Posterior cingulate gyrus (tissue), 11 donors: ENCODE measurements around the gene WDR90.
A peak's percentile ranks its signal among the peaks of the same experiment; 100 is the strongest.
"Not testable (repeated sequence)": the region's sequence is repeated elsewhere in the genome, so short reads cannot be mapped to it uniquely, and the experiment has no call there.

Experiments used
- DNase-seq, 10 donors: peaks; one replicate each; pipeline versions ENCODE4 v3.0.0 to v3.0.0-alpha.2; 2020 to 2021; ENCODE audit warnings: mixed read lengths in 3 of 10
- intact Hi-C: fragments of 100-400 bp; cut with DNase I; formaldehyde crosslinking; loops from one replicate; pipeline ENCODE4 v1.15.1; 2023

The WDR90 gene

DNA sequence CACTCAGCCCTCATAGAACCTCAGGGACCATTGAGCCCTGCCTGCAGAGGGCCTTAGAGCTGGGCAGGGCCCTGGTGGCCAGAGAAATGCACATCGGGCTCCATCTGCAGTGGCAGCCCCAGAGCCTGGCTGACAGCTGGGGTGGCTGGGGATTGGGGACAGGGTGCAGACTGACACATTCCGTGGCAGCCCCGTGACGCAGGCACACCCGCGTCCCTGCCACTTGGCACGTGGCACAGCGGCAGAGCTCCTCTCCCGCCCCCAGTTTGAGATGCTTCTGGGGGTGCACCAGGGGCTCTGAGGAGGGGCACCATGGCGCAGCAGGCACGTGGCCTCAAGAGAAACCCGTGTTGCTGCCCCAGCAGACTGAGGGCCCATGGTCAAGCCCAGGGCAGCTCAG lies 54.2 kb downstream of the WDR90 start:
- DNase-seq, result peak in 4 of 10 donors; percentile 53 to 92 (median 83)
- intact Hi-C loops, result no loop called here

DNA sequence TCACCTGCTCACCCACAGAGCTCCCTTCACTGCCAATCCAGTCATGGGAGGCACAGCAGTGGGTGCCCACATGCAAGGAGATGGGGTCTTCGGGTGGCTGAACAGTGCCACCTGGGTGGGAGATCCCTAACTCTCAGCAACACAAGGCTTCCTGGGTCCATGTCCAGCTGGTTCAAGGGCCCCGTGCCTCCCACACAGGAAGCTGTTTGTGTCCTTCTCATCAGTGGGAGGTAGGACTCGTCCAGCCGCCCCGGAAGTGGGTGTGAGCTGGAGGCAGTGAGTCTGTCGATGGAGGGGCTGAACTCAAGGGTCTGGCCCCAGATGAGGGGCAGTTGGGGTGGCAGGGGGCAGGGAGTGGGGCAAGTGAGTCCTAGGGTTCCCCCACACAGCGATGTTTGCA lies 54.9 kb downstream of the WDR90 start:
- intact Hi-C loops, result no loop called here

DNA sequence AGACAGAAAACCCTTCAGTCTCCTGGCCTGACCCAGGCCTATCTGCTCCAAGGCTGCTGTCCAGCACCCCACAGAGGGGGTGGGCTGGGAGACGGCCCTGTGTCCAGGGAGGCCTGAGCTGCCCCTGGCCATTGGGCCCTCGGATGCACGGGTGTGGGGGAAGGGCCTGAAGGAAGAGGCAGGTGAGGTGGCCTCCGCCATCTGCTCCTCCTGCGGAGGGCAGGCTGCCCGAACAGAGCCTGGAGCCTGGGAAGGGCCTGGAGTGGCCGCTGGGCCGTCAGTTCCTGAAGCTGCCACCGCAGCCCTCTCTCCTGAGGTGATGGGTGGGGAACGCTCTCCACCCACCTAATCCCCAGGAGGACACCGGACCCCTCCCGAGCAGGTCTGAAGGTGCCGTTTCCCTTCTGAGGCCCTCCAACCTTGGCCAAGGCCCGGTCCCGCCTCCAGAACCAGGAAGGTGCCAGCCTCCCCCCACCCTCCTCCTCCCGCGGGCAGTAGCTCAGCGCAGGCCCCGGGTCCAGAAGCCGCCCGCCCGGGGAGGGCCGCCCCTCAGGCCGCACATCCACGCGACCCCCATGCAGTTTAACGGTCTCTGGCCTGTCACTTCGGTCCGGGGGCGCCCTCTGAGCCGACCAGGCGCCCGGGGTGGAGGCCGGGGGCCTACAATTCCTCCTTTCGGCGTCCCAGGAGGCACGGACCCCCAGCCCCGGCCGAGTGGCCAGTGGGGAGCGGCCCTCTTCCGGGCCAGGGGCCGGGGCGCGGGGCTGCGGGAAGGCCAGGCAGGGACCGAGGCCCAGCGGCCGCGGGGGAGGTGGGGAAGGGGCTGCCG lies 55.6 kb downstream of the WDR90 start:
- intact Hi-C loops, result no loop called here
- no peak for DNase-seq

More for the DNA sequence above, 54.9 kb downstream of the WDR90 start:
- no peak for DNase-seq

DNA sequence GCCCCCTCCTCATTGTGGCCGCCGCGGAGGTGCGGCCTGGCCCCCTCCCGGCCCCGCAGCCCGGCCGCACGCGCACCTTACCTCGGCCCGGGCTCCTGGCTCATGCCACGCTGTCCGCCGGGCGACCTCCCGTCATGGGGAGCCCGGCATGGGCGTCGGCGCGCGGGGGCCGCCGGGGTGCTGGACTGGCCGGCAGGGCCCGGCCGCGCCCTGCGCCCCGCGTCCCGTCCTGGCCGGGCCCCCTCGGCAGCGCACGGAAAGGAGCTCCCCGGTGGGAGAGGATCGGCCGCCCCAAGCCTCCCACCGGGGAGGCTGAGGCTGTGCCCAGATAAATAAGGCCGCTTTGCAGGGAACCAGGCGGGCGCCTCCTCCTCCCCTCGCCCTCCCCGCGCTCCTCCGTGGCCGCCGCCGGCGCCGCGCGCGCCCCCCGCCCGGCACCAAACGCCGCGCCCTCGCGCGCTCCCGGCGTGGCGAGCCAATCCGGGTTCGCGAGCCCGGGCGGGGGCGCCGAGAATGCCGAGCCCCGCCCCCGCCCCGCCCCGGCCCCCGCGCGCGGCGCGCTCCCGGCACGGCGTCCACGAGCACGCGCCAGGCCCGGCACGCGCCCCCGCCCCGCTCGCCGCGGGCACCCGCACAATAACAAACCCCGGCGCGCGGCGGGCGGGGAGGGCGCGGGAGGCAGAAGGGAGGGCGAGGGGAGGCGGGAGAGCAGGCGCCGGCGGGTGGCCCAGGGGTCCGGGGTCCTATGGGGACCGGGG lies 56.4 kb downstream of the WDR90 start, which contains the start of gene FBXL16:
Gene FBXL16 (minus strand): TSS at position 371 of the 758 bp plus-strand sequence. CDS start 8,396 bp downstream, outside the sequence.
- intact Hi-C loops, result no loop called here

DNA sequence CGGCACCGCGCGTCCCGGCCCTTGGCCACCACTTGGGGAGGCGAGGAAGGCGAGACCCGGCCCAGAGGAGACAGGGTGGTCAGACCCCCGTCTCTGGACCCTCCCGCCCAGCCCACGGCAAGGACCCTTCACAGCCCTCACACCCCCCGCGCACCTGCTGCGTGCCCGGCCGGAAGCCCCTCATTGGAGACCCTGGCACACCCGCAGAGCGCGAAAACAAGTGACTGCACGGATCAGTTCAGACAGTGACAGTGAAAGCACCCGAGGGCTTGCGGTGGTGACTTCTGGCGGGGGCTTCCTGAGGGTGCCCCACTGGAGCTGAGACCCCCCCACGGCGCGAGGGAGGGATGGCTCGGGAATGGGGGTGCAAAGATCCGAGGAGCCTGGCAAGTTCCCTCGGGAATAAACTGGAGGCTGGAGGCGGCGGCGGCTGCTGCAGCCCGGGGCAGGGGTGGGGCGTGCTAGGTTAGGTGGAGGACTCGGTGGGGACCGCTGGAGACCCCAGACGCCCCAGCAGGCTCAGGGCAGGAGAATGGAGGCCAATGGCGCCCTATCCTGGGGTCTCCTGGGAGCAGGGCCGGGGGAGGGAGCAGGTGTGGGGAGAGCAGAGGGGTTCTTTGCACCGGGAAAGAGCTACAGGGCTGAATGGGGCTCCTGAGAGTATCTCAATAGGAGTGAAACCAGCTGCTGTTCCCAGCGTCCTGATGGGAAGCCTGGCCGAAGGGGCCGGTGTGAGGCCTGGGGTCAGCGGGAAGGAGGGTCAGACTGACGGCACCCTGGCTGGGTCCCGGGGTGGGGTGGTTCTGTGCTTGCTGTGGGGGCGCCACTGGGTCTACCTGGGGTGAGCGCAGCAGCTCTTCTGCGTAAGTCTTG lies 57.3 kb downstream of the WDR90 start:
- intact Hi-C loops, result no loop called here
- no peak for DNase-seq

More for the DNA sequence above, 56.4 kb downstream of the WDR90 start, which contains the start of gene FBXL16:
- DNase-seq, result peak in 8 of 10 donors; percentile 64 to 96 (median 75)

DNA sequence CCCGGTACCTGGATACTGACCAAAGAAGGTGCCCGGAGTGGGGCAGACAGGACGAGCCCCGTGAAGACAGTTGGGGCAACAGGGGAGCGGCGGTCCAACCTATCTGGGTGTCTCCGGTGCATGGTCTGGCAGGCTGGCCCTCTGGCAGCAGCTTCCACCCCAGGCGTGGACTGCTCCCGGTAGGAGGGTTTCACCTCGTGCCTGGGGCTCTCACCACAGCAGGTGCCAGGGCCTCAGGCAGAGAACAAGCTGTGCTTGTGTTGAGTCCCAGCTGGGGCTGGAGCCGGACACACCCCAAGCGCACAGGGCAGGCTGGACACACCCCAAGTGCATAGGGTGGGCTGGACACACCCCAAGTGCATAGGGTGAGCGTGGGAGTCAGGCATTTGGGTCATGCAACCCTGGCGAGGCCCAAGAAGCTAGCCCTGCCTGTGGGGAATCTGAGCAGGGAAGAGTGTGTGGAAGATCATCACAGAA lies 57.9 kb downstream of the WDR90 start:
- intact Hi-C loops, result no loop called here
- DNase-seq, result no peak

DNA sequence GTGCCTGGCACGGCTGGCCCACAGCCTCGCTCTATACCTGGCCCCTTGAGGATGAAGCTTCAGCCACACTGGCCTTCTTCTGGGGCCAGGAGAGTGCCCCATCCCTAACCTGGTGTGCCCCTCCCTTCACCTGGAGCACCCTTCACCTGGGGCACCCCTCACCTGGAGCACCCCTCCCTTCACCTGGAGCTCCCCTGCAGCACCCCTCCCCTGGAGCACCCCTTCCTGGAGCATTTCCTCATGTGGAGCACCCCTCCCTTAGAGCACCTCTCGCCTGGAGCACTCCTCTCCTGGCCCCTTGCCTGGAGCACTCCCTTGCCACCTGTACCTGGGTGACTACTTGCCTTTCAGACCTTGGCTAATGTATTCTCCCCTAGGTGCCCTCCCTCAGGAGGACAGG lies 58.9 kb downstream of the WDR90 start:
- intact Hi-C loops, result no loop called here
- no peak for DNase-seq

DNA sequence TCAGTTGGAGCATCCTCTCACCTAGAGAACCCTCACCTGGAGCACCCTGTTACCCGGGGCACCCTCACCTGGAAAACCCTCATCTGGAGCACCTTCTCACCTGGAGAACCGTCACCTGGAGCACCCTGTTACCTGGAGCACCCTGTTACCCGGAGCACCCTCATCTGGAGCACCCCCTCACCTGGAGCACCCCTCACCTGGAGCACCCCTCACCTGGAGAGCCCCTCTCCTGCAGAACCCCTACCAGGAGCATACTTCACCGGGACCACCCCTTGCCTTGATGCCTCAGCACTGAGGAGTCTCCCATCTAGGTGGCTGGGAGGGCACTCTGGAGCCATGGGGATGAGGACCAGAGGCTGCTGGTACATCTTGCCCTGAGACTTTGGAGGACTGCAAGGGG lies 59.8 kb downstream of the WDR90 start:
- intact Hi-C loops, result no loop called here
- no peak for DNase-seq

DNA sequence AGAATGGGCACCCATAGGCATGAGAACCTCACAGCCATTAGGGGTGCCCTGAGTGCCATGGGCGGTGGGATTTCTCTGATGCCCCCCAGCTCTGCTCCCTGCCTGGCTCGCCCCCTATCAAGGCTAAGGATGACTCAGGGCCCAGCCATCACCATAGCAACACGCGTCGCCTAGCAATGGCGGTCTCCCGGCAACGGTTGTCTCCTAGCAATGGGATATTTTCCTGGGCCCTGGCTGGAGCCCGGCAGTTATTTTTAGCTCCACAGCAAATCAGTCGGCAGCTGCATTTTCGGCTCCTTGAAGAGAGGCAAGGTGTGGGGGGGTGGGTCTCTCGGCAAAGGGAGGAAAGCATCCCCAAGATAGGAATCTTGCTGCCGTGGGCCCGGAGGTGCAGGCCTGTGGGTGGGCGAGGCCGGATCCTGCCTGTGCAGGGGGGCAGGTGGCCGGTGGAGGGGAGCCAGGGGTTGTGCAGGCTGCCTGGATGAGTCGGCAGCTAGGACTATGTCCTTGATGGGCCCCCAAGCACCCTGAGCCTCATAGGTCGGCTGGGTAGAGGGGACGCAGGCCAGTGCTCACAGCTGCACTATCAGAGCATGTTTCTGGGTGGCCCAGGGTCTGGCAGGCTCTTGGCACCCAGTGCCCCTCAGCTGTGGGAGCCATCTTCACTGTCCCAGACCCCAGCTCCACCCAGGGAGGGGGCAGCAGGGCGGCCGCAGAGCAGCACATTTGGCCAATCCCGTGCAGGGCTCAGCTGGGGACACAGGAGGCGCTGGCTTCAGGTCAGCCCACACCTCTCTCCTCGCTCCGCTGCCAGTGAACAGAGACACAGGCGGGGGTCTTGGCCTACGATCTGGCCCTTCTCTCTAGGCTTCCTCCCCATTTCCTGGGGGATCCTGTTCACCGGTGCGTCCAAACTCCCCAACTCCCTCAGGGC lies 60.7 kb downstream of the WDR90 start:
- peak; percentile 77 to 99 (median 95) for DNase-seq
- intact Hi-C loops, result loop anchor here (2.0 kb wide), 3 partner anchors 31 to 393 kb away; partner anchors contain the start of gene CIAO3

DNA sequence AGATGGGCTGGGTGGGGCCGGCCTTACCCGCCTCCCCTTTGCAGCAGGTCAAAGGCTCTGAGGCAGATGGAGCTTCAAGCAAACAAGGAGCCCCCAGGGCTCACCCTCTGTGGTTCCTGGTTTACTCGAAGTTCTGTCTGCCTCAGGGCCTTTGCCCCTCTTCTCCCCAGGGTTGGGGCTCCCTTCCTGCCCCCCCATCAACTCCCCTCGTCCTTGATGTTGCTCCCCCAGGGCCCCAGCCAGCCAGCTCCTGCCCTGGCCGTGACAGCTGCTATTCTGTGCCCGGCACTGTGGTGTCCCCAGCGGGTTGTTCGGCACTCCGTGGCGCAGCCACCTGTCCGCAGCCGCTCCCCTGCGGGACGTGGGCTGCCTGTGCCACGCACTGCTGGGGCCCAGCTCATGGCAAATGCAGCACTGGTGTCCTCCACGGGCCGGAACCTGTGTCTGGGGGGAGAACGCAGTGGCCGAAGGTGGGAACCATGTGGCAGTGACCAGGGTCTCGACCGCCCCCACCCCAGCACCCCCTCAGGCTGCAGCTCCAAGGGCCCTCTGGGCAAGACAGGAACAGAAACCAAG lies 61.4 kb downstream of the WDR90 start:
- DNase-seq, result no peak
- intact Hi-C loops, result loop anchor here (2.0 kb wide), 3 partner anchors 30 to 392 kb away; partner anchors contain the start of gene CIAO3

DNA sequence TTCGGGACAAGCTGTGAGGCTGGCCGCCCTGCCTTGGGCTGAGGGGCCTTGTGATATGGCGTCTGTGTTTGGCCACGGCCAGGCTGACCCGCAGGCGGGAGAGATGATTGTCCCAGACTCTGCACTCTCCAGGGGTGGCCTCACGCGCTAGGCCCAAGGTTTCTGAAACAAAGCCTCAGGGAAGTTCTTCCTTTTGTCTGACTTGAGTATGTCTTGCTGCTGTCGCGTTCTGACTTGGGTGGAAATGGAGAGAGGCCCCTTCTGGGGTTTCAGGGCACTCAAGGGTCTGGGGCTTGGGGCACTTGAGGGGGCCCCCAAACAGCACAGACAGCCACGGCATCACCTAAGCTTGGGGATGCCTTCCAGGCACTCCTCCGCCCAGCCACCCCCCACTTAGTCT lies 61.9 kb downstream of the WDR90 start:
- DNase-seq, result no peak
- intact Hi-C loops, result loop anchor here (2.0 kb wide), 3 partner anchors 30 to 392 kb away; partner anchors contain the start of gene CIAO3

DNA sequence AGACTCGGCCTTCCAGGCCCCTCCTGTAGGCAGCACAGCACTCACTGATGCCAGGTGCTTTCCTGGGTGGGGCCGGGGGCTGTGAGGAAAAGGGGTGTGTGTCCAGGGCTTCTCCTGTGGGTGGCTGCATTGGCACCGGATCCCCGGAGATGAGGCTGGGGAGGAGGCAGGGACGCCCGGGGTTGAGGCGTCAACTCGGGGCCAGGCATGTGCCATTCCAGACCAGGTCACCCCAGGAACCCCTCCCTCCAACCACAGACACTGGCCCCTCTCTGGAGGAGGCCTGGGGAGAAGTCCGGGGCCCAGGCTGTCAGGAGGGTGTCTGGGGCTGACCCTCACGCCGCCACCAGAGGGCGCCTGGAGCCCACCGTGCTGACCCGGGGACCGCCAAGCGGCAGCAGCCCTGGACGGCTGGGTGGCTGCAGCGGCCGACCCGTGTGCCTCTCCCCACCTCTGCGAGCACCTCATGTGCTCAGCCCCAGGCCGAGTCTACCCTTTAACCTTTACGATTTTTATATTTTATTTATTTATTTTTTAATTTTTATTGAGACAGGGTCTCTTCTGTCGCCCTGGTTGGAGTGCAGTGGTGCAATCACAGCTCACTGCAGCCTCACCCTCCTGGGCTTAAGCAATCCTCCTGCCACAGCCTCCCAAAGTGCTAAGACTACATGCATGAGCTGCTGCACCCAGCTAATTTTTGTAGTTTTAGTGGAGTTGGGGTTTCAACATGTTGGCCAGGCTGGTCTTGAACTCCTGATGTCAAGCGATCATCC lies 62.6 kb downstream of the WDR90 start:
- intact Hi-C loops, result loop anchor here (2.0 kb wide), 3 partner anchors 29 to 391 kb away; partner anchors contain the start of gene CIAO3
- DNase-seq, result peak in 9 of 10 donors; percentile 73 to 97 (median 85)

DNA sequence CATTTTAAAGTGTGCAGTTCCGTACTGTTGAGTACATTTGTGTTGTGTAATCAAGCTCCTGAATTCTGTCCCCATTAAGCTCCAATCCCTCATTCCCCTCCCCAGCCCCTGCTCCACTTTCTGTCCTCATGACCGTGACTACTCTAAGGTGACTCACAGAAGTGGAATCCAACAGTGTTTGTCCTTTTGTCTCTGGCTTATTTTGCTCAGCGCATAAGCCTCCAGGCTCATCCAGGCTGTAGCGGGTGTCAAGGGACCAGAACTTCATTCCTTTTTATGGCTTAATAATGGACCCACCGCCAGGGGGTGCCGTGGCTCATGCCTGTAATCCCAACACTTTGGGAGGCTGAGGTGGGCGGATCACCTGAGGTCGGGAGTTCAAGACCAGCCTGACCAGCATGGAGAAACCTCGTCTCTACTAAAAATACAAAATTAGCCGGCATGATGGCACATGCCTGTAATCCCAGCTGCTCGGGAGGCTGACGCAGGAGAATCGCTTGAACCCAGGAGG lies 63.6 kb downstream of the WDR90 start:
- intact Hi-C loops, DNase-seq: not testable (repeated sequence)

DNA sequence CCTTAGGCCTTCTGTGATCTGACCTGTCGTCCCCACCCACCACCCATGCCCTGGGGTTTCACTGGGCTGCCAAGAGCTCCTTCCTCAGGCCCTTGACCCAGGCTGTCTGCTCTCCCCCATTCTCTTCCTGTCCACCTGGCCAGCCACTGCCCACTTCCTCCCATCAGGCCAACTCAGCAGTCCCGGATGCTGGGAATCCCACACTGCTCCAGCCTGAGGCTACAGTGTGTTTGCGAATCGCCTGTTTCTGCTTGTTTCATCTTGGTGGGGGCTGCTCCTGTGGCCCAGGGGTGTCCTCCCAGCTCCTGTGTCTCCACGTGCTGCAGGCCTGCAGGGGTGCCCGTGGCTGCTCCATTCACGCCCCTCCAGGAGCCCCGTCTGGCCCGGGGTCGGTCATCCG lies 64.9 kb downstream of the WDR90 start:
- intact Hi-C loops, result no loop called here
- DNase-seq, result no peak

DNA sequence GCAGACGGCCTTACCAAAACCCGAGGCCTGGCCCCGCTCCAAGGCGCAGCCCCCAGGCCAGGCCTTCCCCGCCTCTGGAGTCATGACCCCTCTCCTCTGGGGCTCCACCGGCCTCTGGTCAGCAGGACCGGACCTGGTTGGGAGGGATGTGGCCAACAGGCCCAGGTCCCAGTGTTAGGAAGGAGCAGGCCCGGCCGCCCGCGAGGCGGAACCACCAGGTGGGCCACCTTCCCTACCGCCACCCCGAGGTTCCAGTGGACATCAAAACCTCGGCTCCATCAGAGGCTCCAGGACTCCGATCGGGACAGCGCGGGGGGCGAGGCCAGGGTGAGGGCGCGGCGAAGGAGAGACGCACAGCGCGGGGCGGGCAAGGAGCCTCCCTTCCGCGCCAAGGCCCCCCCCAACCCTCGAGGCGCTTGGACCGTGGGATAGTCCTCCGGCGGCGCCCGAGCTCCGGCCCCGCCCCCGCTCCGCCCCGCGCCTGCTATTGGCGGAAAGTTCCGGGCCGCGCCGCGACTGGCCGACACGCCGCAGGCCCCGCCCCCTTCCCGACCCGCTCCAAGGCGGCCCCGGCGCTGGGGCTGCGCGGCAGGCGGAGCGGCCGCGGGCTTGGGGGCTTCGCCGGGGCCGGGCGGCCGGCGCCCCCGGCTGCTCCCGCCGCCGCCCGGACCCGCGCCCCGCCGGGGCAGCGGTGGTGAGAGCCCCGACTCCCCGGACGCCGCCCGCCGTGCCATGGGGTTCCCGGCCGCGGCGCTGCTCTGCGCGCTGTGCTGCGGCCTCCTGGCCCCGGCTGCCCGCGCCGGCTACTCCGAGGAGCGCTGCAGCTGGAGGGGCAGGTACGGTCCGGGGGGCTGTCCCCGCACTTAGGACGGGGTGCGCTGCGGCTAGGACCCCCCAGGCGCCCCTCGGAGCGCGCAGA lies 65.7 kb downstream of the WDR90 start, which contains the start of gene METRN:
Gene METRN (plus strand): TSS at position 561 of the 919 bp plus-strand sequence. CDS start 172 bp downstream, at position 733.
- intact Hi-C loops, result no loop called here
- DNase-seq, result peak; percentile 89 to 99 (median 91)

DNA sequence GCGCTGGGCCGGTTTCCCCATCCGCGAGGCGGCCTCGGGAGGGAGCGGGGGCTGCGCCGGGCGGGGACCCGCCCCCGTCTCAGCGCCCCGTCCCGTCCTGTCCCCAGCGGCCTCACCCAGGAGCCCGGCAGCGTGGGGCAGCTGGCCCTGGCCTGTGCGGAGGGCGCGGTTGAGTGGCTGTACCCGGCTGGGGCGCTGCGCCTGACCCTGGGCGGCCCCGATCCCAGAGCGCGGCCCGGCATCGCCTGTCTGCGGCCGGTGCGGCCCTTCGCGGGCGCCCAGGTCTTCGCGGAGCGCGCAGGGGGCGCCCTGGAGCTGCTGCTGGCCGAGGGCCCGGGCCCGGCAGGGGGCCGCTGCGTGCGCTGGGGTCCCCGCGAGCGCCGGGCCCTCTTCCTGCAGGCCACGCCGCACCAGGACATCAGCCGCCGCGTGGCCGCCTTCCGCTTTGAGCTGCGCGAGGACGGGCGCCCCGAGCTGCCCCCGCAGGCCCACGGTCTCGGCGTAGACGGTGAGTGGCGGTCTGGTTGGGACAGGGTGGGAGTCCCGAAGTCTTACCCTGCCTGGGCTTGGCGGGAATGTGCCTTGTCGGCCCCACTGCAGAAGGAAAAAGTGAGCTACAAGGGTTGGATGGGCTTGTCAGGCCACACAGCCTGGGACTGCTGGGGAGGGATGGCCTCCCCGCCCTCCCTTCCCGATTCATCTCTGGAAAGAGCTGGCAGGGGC lies 66.5 kb downstream of the WDR90 start:
- intact Hi-C loops, result no loop called here
- peak in 1 of 10 donors; percentile 55 for DNase-seq
